ENCODE results near the gene PARD3.

DNA sequence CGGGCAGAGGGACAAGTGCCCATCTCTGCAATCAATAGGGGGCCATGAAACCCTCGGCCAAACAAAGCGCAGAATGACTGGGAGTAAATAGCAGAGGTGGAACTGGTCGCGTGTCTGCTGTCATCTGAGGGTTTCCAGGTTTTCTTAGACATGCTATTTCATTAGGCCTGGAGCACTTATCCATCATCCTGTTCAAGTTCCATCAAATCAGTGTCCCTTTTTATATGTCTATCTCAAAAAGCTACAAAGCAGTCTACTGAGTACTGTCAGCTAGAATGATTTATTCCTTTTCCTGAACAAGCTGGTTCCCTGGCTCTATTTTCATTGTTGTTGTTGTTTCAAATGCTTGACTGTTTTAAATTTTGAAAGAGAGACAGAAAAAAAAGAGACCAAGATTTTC is 590.5 kb downstream of the PARD3 start:
- TF ChIP-seq, protein P1, sequence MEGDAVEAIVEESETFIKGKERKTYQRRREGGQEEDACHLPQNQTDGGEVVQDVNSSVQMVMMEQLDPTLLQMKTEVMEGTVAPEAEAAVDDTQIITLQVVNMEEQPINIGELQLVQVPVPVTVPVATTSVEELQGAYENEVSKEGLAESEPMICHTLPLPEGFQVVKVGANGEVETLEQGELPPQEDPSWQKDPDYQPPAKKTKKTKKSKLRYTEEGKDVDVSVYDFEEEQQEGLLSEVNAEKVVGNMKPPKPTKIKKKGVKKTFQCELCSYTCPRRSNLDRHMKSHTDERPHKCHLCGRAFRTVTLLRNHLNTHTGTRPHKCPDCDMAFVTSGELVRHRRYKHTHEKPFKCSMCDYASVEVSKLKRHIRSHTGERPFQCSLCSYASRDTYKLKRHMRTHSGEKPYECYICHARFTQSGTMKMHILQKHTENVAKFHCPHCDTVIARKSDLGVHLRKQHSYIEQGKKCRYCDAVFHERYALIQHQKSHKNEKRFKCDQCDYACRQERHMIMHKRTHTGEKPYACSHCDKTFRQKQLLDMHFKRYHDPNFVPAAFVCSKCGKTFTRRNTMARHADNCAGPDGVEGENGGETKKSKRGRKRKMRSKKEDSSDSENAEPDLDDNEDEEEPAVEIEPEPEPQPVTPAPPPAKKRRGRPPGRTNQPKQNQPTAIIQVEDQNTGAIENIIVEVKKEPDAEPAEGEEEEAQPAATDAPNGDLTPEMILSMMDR (IDR thresholded peaks at IDR 0.05), result no peak
- no peak for TF ChIP-seq POLR2A (IDR thresholded peaks at IDR 0.05)
